Rectal smooth muscle tissue (tissue), 1 donor: ENCODE data around the gene FGF18.
"Not testable (repeated sequence)": the region's sequence is repeated elsewhere in the genome, so short reads cannot be mapped to it uniquely, and the experiment has no call there.

ENCODE experiments used
- H3K27ac ChIP-seq: one replicate; pipeline ENCODE4 v1.7.0; 2013; ENCODE audit warnings: low read depth, low read length, inconsistent platforms
- H3K27me3 ChIP-seq: one replicate; pipeline ENCODE4 v1.7.0; 2013; ENCODE audit warnings: low read length; ENCODE audit not compliant: control insufficient read depth, insufficient read depth
- H3K36me3 ChIP-seq: one replicate; pipeline ENCODE4 v1.7.0; 2013; ENCODE audit warnings: low read length; ENCODE audit not compliant: control insufficient read depth, insufficient read depth
- H3K4me1 ChIP-seq: one replicate; pipeline ENCODE4 v1.7.0; 2013; ENCODE audit warnings: low read length; ENCODE audit not compliant: control insufficient read depth, insufficient read depth
- H3K4me3 ChIP-seq: one replicate; pipeline ENCODE4 v1.7.0; 2013; ENCODE audit warnings: low read length
- H3K9ac ChIP-seq: one replicate; pipeline ENCODE4 v1.7.0; 2013; ENCODE audit warnings: low read length

The FGF18 gene

GRCh38 chr5:171488876-171489275, 69.4 kb downstream of the FGF18 start:
- no peak overlapping the region for H3K9ac ChIP-seq
- H3K4me1 ChIP-seq, result peaks cover 4% of the 10 kb centered on the region
- no peak overlapping the region for H3K4me3 ChIP-seq
- no peak overlapping the region for H3K27ac ChIP-seq
- no peaks in the 10 kb centered on the region for H3K27me3 ChIP-seq
- H3K36me3 ChIP-seq, result no peaks in the 10 kb centered on the region

- H3K9ac ChIP-seq, result no peak overlapping the region
- no peak overlapping the region for H3K4me3 ChIP-seq
- no peak overlapping the region for H3K27ac ChIP-seq
- H3K4me1 ChIP-seq, result peaks cover 10% of the 10 kb centered on the region
- no peaks in the 10 kb centered on the region for H3K36me3 ChIP-seq
- no peaks in the 10 kb centered on the region for H3K27me3 ChIP-seq
Measured at GRCh38 chr5:171492781-171493180, 73.3 kb downstream of the FGF18 start.

GRCh38 chr5:171493646-171494393, 74.4 kb downstream of the FGF18 start:
- no peaks in the 10 kb centered on the region for H3K27me3 ChIP-seq
- no peak overlapping the region for H3K9ac ChIP-seq
- H3K27ac ChIP-seq, result peak overlapping the region; percentile 70
- peaks cover 10% of the 10 kb centered on the region for H3K4me1 ChIP-seq
- no peaks in the 10 kb centered on the region for H3K36me3 ChIP-seq
- peak overlapping the region; percentile 22 for H3K4me3 ChIP-seq

- H3K36me3 ChIP-seq, result no peaks in the 10 kb centered on the region
- H3K4me3 ChIP-seq, result peak overlapping the region; percentile 22
- H3K27me3 ChIP-seq, result no peaks in the 10 kb centered on the region
- peaks cover 10% of the 10 kb centered on the region for H3K4me1 ChIP-seq
- H3K27ac ChIP-seq, result peak overlapping the region; percentile 70
- H3K9ac ChIP-seq, result no peak overlapping the region
Measured at GRCh38 chr5:171494452-171495121, 75.1 kb downstream of the FGF18 start.

- Histone ChIP-seq H3K36me3 (no peaks in the 10 kb centered on the region), H3K27me3 (no peaks in the 10 kb centered on the region), H3K27ac (peak overlapping the region; percentile 70), H3K4me3 (no peak overlapping the region), H3K9ac (no peak overlapping the region), H3K4me1 (peaks cover 10% of the 10 kb centered on the region)
Measured at GRCh38 chr5:171495122-171495700, 75.8 kb downstream of the FGF18 start.

GRCh38 chr5:171496456-171496855, 77.0 kb downstream of the FGF18 start:
- Histone ChIP-seq H3K4me1 (peaks cover 10% of the 10 kb centered on the region), H3K36me3 (no peaks in the 10 kb centered on the region), H3K4me3 (no peak overlapping the region), H3K27ac (no peak overlapping the region), H3K27me3 (no peaks in the 10 kb centered on the region), H3K9ac (no peak overlapping the region)

- H3K36me3 ChIP-seq, H3K9ac ChIP-seq, H3K27ac ChIP-seq, H3K27me3 ChIP-seq, H3K4me3 ChIP-seq: not testable (repeated sequence)
- H3K4me1 ChIP-seq, result peaks cover 10% of the 10 kb centered on the region
Measured at GRCh38 chr5:171497494-171497893, 78.0 kb downstream of the FGF18 start.

GRCh38 chr5:171498166-171498565, 78.7 kb downstream of the FGF18 start:
- Histone ChIP-seq H3K27ac (no peak overlapping the region), H3K4me1 (peaks cover 10% of the 10 kb centered on the region), H3K9ac (no peak overlapping the region), H3K4me3 (no peak overlapping the region), H3K27me3 (no peaks in the 10 kb centered on the region), H3K36me3 (no peaks in the 10 kb centered on the region)

- Histone ChIP-seq H3K27me3 (no peaks in the 10 kb centered on the region), H3K4me1 (peaks cover 4% of the 10 kb centered on the region), H3K4me3 (no peak overlapping the region), H3K36me3 (no peaks in the 10 kb centered on the region), H3K9ac (no peak overlapping the region), H3K27ac (no peak overlapping the region)
Measured at GRCh38 chr5:171499611-171500010, 80.2 kb downstream of the FGF18 start.

- H3K27me3 ChIP-seq, result no peaks in the 10 kb centered on the region
- H3K4me1 ChIP-seq, result no peaks in the 10 kb centered on the region
- no peak overlapping the region for H3K9ac ChIP-seq
- H3K36me3 ChIP-seq, result no peaks in the 10 kb centered on the region
- H3K4me3 ChIP-seq, result no peak overlapping the region
- H3K27ac ChIP-seq, result no peak overlapping the region
Measured at GRCh38 chr5:171505473-171506043, 86.1 kb downstream of the FGF18 start.

GRCh38 chr5:171506951-171507350, 87.5 kb downstream of the FGF18 start:
- no peak overlapping the region for H3K9ac ChIP-seq
- no peak overlapping the region for H3K27ac ChIP-seq
- H3K27me3 ChIP-seq, result no peaks in the 10 kb centered on the region
- H3K36me3 ChIP-seq, result no peaks in the 10 kb centered on the region
- H3K4me3 ChIP-seq, result no peak overlapping the region
- H3K4me1 ChIP-seq, result no peaks in the 10 kb centered on the region
